Measurements from ENCODE around the gene TRMT1.

Gene TRMT1

DNA sequence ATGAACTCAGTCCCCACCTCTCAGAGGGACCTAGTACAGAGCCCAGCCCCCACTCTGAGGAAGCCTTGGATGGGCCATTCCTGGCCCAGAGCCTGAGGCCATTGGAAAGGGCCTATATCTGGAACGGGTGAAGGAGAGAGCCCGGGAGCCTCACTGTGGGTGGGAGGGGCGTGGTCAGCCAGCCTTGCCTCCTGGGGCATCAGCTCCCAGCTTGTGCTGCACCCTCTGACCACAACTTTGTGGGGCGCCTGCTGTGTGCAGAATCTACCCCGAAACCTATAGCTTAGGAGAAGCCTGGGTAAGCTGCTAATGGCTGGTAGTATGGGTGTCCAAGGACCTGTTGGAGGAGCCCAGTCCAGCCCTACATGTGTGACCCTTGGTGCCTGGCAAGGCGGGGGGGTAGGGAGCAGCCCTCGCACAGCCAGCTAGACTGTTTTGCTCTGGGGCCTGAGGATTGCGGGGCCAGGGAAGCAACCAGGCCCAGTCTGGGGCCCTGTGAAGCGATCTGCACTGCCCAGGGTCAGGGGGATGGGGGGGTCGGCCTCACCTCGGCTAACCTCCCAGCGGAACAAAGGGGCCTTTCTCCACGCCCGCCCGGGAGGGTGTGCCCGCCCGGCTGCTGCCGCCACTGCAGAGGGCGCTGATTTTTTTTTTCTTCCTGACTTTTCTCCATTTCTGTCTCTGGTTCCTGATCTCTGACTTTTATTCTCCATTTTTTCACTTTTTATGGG lies 56.1 kb downstream of the TRMT1 start:
- WGBS, 2 experiments, result 24 to 27% methylated on average over 19 of the region's 19 CpGs
- peaks cover 34% of the 10 kb centered on the region for H3K4me1 ChIP-seq (ENCODE audit: control insufficient read depth, insufficient read depth, low read length)
- H3K9me3 ChIP-seq (ENCODE audit: control insufficient read depth, low read length), result no peaks in the 10 kb centered on the region
- H3K27me3 ChIP-seq (ENCODE audit: control insufficient read depth, insufficient read depth, low read length, poor library complexity, severe bottlenecking), result peaks cover 95% of the 10 kb centered on the region
- H3K36me3 ChIP-seq (ENCODE audit: control insufficient read depth, insufficient read depth, low read length), result no peaks in the 10 kb centered on the region
- no peak overlapping the region for H3K4me3 ChIP-seq (ENCODE audit: insufficient read depth, low read depth, low read length)
- H3K27ac ChIP-seq (ENCODE audit: insufficient read depth, low read depth, low read length, poor library complexity, severe bottlenecking), result no peak overlapping the region

DNA sequence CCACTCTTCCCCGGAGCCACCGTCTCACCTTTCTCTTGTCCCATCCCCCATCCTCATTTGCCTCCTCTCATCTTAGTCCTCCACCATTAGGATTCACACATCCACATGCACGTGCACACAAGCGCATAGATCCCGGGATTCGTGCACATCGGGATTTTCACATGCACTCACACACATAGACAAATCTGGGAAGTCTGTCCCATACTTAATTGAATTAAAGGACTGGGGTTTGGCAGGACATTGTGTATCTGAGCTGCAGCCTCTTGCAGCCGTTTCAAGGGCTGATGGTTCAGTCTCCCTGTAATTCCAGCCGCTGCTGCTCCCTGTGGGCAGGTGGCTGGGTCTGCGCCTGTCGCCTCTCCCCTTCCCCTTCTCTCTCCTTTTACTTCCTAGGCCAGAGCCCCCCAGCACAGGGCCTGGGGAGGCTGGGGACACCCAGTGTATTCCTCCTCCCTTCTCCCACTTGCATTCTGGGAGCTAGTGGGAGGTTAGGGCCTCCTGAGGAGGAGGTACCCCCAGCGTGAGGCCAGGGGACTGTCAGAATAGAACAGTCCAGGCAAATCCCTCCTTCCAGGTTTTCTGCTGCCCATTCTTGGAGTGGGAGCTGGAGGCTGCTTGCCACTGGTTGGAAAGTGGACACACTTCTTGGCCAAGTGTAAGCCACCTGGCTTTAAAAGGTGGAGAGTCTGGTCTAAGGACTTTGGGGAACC lies 57.4 kb downstream of the TRMT1 start:
- no peaks in the 10 kb centered on the region for H3K36me3 ChIP-seq (ENCODE audit: control insufficient read depth, insufficient read depth, low read length)
- H3K27ac ChIP-seq (ENCODE audit: insufficient read depth, low read depth, low read length, poor library complexity, severe bottlenecking), result no peak overlapping the region
- no peaks in the 10 kb centered on the region for H3K9me3 ChIP-seq (ENCODE audit: control insufficient read depth, low read length)
- WGBS, 2 experiments, result 50 to 55% methylated on average over 12 of the region's 12 CpGs
- H3K4me3 ChIP-seq (ENCODE audit: insufficient read depth, low read depth, low read length), result no peak overlapping the region
- peaks cover 100% of the 10 kb centered on the region for H3K27me3 ChIP-seq (ENCODE audit: control insufficient read depth, insufficient read depth, low read length, poor library complexity, severe bottlenecking)
- peaks cover 45% of the 10 kb centered on the region for H3K4me1 ChIP-seq (ENCODE audit: control insufficient read depth, insufficient read depth, low read length)

DNA sequence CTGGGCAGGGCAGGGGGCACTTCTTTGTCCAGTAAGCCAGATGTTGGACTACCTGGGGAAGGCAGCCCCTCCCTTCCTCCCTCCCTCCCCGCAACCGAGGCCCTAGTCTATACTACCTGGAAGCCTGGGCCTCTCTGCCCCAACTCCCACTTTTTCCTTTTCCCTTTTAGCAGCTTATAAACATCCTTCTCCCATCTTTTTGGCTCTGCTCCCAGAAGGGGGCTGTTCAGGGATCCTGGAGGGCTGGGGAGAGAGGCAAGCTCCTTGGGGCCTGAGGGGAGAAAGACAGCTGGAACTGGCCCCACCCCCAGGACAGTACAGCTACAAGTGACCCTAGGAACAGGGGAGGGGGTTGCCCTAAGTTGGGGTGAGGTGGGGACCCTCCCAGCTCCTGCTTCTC lies 58.8 kb downstream of the TRMT1 start:
- Histone ChIP-seq H3K4me3 (ENCODE audit: insufficient read depth, low read depth, low read length) (no peak overlapping the region), H3K36me3 (ENCODE audit: control insufficient read depth, insufficient read depth, low read length) (no peaks in the 10 kb centered on the region), H3K4me1 (ENCODE audit: control insufficient read depth, insufficient read depth, low read length) (peaks cover 57% of the 10 kb centered on the region), H3K27me3 (ENCODE audit: control insufficient read depth, insufficient read depth, low read length, poor library complexity, severe bottlenecking) (peaks cover 100% of the 10 kb centered on the region), H3K9me3 (ENCODE audit: control insufficient read depth, low read length) (no peaks in the 10 kb centered on the region), H3K27ac (ENCODE audit: insufficient read depth, low read depth, low read length, poor library complexity, severe bottlenecking) (no peak overlapping the region)
- 46 to 54% methylated on average over 2 of the region's 2 CpGs for WGBS, 2 experiments

DNA sequence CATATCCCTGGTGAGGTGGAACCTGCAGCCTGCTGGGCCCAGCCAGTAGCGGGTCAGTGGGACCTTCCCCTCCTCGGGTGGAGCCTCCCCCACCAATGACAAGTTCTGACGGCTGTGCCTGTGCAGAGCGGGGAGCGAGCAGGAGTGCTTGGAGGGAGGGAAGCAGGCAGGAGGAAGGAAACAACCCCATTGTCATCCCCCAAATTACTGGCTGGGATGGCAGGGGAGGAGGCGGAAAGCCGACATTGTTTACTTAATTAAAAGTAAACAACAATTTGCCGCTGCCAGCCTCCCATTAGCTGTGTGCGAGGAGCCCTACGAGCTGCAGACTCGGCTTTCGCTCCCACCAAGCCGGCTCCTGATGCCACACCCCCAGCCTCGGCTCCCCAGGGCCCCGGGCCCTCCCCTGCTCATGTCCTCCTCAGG lies 59.4 kb downstream of the TRMT1 start:
- Histone ChIP-seq H3K4me1 (ENCODE audit: control insufficient read depth, insufficient read depth, low read length) (peaks cover 63% of the 10 kb centered on the region), H3K36me3 (ENCODE audit: control insufficient read depth, insufficient read depth, low read length) (no peaks in the 10 kb centered on the region), H3K4me3 (ENCODE audit: insufficient read depth, low read depth, low read length) (no peak overlapping the region), H3K27ac (ENCODE audit: insufficient read depth, low read depth, low read length, poor library complexity, severe bottlenecking) (no peak overlapping the region), H3K9me3 (ENCODE audit: control insufficient read depth, low read length) (no peaks in the 10 kb centered on the region), H3K27me3 (ENCODE audit: control insufficient read depth, insufficient read depth, low read length, poor library complexity, severe bottlenecking) (peaks cover 100% of the 10 kb centered on the region)
- WGBS, 2 experiments, result 7 to 10% methylated on average over 13 to 15 of the region's 15 CpGs

DNA sequence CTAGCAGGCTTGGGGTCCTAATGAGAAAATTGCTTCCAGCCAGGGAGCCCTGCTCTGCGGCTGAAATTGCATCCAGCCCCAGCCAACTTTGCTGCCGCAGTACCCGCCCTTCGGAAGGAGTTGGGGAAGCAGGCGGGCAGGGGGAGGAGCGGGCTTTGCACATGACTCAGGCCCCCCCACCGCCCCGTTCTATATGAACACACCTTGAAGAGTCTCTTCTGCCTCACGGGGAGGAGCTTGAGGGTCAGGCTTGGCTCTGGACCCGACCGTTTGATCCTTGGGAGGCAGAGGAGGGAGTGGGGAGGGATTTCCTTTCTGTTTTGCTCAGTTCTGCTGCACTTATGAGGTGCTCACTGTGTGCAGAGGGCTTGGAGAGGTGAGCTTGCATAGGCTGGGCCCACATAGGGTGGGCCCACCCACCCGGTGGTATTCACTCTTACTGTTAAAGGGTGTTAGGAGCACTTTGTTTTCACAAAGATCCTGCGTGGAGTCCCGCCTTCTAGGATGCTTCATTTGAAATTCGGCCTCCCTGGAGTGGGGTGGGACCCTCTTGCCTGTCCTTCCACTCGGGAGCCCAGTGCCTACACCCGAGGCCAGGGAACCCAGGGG lies 60.4 kb downstream of the TRMT1 start:
- 11 to 13% methylated on average over 17 of the region's 17 CpGs for WGBS, 2 experiments
- H3K9me3 ChIP-seq (ENCODE audit: control insufficient read depth, low read length), result no peaks in the 10 kb centered on the region
- H3K36me3 ChIP-seq (ENCODE audit: control insufficient read depth, insufficient read depth, low read length), result no peaks in the 10 kb centered on the region
- peaks cover 98% of the 10 kb centered on the region for H3K27me3 ChIP-seq (ENCODE audit: control insufficient read depth, insufficient read depth, low read length, poor library complexity, severe bottlenecking)
- no peak overlapping the region for H3K4me3 ChIP-seq (ENCODE audit: insufficient read depth, low read depth, low read length)
- peaks cover 72% of the 10 kb centered on the region for H3K4me1 ChIP-seq (ENCODE audit: control insufficient read depth, insufficient read depth, low read length)
- H3K27ac ChIP-seq (ENCODE audit: insufficient read depth, low read depth, low read length, poor library complexity, severe bottlenecking), result no peak overlapping the region

DNA sequence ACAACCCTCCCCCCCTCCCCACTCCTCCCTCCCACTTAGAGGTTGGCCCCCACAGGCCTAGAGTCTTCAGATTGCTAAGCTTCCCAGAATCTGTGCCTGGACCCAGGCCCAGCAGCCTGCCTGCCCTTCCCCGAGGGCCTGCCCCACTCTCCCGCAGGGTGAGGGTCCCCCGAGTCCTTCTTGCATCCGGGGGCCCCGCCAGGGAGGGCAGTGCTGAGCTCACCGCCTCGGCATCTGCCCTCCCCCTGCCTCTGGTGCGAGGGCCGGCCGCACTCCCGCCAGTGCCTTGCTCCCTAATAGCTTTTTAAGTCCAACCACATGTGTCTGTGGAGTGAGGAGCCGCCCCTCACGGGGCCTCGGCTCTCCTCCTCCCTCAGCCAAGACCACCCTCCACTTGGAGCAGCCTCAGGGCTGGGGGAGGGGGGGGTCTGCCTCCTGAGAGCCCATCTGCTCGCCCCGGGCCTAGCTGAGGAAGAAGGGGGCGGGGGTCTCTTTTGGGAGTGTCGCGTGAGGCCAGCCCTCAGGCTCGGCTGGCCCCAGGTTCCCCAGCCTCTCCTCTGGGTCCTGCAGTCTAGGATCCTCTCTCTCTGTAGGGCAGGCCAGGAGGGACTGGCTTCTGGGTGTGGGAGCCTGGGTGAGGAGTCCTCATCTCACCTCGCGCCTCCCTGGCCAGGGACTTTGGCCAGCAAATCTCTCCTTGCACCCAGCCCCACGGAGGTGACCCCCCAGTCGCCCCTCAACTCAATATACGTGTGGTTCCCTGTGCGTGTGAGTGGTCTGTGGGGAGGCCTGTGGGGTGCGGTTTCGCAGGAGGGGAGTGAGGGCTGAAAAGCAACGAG lies 61.1 kb downstream of the TRMT1 start:
- 3 to 6% methylated on average over 29 of the region's 29 CpGs for WGBS, 2 experiments
- no peaks in the 10 kb centered on the region for H3K9me3 ChIP-seq (ENCODE audit: control insufficient read depth, low read length)
- peaks cover 76% of the 10 kb centered on the region for H3K4me1 ChIP-seq (ENCODE audit: control insufficient read depth, insufficient read depth, low read length)
- H3K4me3 ChIP-seq (ENCODE audit: insufficient read depth, low read depth, low read length), result no peak overlapping the region
- no peaks in the 10 kb centered on the region for H3K36me3 ChIP-seq (ENCODE audit: control insufficient read depth, insufficient read depth, low read length)
- H3K27me3 ChIP-seq (ENCODE audit: control insufficient read depth, insufficient read depth, low read length, poor library complexity, severe bottlenecking), result peaks cover 98% of the 10 kb centered on the region
- no peak overlapping the region for H3K27ac ChIP-seq (ENCODE audit: insufficient read depth, low read depth, low read length, poor library complexity, severe bottlenecking)

Data from ectodermal cell (in vitro differentiated cells).